ENCODE data around the gene ADNP2.
A peak's percentile ranks its signal among the peaks of the same experiment; 100 is the strongest.

The ADNP2 gene

DNA sequence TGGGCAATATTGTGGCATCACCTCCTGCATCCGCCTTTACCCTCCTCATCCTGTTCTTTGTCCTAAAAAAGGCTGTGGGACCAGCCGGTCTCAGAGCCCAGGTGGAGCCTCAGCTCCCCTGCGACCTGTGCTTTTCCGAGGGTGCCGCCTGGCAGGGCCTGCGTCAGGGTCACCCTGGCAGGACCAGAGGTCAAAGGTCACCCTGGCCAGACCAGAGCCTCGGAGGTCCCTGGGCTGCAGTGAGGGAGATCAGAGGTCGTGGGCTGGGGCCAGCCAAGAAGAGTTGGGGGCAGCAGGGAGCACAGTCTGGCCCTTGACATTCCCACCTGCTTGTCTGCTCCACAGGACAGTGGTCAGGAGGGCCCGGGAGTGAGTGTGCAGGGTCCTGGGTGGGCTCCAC, 43.4 kb upstream of the ADNP2 start:
- Histone ChIP-seq H3K4me3 (ENCODE audit: low read depth, low read length) (no peak overlapping the region), H3K27ac (ENCODE audit: extremely low read depth, low read depth, low read length) (no peak overlapping the region), H3K9me3 (ENCODE audit: control insufficient read depth, insufficient read depth, low read depth, low read length) (no peaks in the 10 kb centered on the region), H3K36me3 (ENCODE audit: control insufficient read depth in 2 of 2, insufficient read depth in 1 of 2, low read length in 2 of 2) (no peaks in the 10 kb centered on the region), H3K4me1 (ENCODE audit: control insufficient read depth, insufficient read depth, low read length) (no peaks in the 10 kb centered on the region)
- ChIA-PET POLR2A (no interaction called here), CTCF (interaction anchor here (0.6 to 0.7 kb wide), 2 partner anchors 43 to 260 kb away, joined by 3 read pairs; no protein-coding TSS in a partner anchor)
- TF ChIP-seq BCL11B (tag by site-specific recombination; IDR thresholded peaks at IDR 0.05; ENCODE audit: low read depth) (peak; percentile 59; the same call in 1 of the 2 replicates), ZNF214 (tag by site-specific recombination; IDR thresholded peaks at IDR 0.05; ENCODE audit: borderline replicate concordance) (no peak)

DNA sequence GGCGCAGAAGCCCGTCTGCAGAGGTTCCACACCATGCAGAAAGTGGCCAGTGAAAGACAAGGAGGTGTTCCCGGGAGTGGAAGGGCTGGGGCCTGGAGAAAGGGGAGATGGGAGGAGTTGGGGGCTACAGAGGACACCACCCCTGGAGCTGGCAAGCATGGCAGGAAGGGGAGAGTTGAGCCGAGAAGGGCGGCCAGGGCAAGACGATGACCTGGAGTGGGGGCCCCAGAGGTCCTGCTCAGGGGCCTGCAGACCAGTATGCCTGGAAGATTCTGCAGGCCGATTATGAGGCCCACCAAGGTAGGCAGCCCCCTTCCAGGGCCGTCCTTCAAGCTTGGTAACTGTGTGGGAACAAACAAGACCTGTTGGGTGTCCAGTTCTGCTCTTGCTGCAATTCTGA, 41.7 kb upstream of the ADNP2 start:
- H3K9me3 ChIP-seq (ENCODE audit: control insufficient read depth, insufficient read depth, low read depth, low read length): no peaks in the 10 kb centered on the region
- H3K36me3 ChIP-seq (ENCODE audit: control insufficient read depth in 2 of 2, insufficient read depth in 1 of 2, low read length in 2 of 2): no peaks in the 10 kb centered on the region
- H3K4me1 ChIP-seq (ENCODE audit: control insufficient read depth, insufficient read depth, low read length): no peaks in the 10 kb centered on the region
- no peak overlapping the region for H3K27ac ChIP-seq (ENCODE audit: extremely low read depth, low read depth, low read length)
- H3K4me3 ChIP-seq (ENCODE audit: low read depth, low read length): no peak overlapping the region
- POLR2A ChIA-PET: interaction anchor here (0.6 kb wide), 1 partner anchor 74 kb away, joined by 3 read pairs; no protein-coding TSS in a partner anchor
- CTCF ChIA-PET: interaction anchor here (0.6 kb wide), 1 partner anchor 39 kb away, joined by 6 read pairs; no protein-coding TSS in a partner anchor
- TF ChIP-seq ZNF768 (tag by site-specific recombination; IDR thresholded peaks at IDR 0.05): no peak
- no peak for TF ChIP-seq TRIM28 (IDR thresholded peaks at IDR 0.05; ENCODE audit: borderline replicate concordance, low read length)
- TF ChIP-seq, protein P1, sequence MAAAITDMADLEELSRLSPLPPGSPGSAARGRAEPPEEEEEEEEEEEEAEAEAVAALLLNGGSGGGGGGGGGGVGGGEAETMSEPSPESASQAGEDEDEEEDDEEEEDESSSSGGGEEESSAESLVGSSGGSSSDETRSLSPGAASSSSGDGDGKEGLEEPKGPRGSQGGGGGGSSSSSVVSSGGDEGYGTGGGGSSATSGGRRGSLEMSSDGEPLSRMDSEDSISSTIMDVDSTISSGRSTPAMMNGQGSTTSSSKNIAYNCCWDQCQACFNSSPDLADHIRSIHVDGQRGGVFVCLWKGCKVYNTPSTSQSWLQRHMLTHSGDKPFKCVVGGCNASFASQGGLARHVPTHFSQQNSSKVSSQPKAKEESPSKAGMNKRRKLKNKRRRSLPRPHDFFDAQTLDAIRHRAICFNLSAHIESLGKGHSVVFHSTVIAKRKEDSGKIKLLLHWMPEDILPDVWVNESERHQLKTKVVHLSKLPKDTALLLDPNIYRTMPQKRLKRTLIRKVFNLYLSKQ (tag by site-specific recombination; IDR thresholded peaks at IDR 0.05; ENCODE audit: borderline replicate concordance): no peak
- TF ChIP-seq HOXD13 (CRISPR knock-in tag; IDR thresholded peaks at IDR 0.05; ENCODE audit: borderline replicate concordance): no peak
- no peak for TF ChIP-seq ZNF416 (tag by site-specific recombination; IDR thresholded peaks at IDR 0.05)
- no peak for TF ChIP-seq ZNF202 (tag by site-specific recombination; IDR thresholded peaks at IDR 0.05; ENCODE audit: borderline replicate concordance)
- no peak for TF ChIP-seq ZNF514 (tag by site-specific recombination; IDR thresholded peaks at IDR 0.05)
- TF ChIP-seq, protein P2, sequence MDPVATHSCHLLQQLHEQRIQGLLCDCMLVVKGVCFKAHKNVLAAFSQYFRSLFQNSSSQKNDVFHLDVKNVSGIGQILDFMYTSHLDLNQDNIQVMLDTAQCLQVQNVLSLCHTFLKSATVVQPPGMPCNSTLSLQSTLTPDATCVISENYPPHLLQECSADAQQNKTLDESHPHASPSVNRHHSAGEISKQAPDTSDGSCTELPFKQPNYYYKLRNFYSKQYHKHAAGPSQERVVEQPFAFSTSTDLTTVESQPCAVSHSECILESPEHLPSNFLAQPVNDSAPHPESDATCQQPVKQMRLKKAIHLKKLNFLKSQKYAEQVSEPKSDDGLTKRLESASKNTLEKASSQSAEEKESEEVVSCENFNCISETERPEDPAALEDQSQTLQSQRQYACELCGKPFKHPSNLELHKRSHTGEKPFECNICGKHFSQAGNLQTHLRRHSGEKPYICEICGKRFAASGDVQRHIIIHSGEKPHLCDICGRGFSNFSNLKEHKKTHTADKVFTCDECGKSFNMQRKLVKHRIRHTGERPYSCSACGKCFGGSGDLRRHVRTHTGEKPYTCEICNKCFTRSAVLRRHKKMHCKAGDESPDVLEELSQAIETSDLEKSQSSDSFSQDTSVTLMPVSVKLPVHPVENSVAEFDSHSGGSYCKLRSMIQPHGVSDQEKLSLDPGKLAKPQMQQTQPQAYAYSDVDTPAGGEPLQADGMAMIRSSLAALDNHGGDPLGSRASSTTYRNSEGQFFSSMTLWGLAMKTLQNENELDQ (tag by site-specific recombination; IDR thresholded peaks at IDR 0.05; ENCODE audit: low read depth): no peak
- no peak for TF ChIP-seq ZBTB20 (tag by site-specific recombination; IDR thresholded peaks at IDR 0.05)
- no peak for TF ChIP-seq ZEB2 (tag by site-specific recombination; IDR thresholded peaks at IDR 0.05)

DNA sequence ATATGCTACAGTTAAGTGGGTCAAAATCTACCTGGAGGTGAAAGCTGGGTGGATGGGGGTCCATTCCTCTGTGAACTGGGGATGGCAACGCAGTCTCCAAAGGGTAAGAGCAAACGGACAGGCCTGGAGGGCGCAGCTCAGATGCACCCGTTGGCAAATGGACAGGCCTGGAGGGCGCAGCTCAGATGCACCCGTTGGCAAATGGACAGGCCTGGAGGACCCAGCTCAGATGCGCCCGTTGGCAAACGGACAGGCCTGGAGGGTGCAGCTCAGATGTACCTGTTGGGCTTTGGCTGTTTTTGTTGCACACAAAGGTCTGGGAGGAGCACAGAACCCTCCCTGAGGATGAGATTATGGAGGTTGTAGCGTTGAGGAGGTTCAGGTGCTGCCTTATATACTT, 41.2 kb upstream of the ADNP2 start:
- Histone ChIP-seq H3K4me3 (ENCODE audit: low read depth, low read length) (no peak overlapping the region), H3K36me3 (ENCODE audit: control insufficient read depth in 2 of 2, insufficient read depth in 1 of 2, low read length in 2 of 2) (no peaks in the 10 kb centered on the region), H3K27ac (ENCODE audit: extremely low read depth, low read depth, low read length) (no peak overlapping the region), H3K9me3 (ENCODE audit: control insufficient read depth, insufficient read depth, low read depth, low read length) (no peaks in the 10 kb centered on the region), H3K4me1 (ENCODE audit: control insufficient read depth, insufficient read depth, low read length) (no peaks in the 10 kb centered on the region)
- POLR2A ChIA-PET: no interaction called here
- CTCF ChIA-PET: no interaction called here
- TF ChIP-seq ZNF266 (tag by site-specific recombination; IDR thresholded peaks at IDR 0.05; ENCODE audit: low read depth) (no peak), ZNF600 (tag by site-specific recombination; IDR thresholded peaks at IDR 0.05) (no peak), ZNF274 (IDR thresholded peaks at IDR 0.05; ENCODE audit: low read length) (no peak), ZNF274 (tag by site-specific recombination; IDR thresholded peaks at IDR 0.05; ENCODE audit: borderline replicate concordance) (no peak), ZNF530 (tag by site-specific recombination; IDR thresholded peaks at IDR 0.05; ENCODE audit: low read depth) (no peak), ZNF114 (tag by site-specific recombination; IDR thresholded peaks at IDR 0.05) (no peak), ZXDB (tag by site-specific recombination; IDR thresholded peaks at IDR 0.05) (no peak), ZBTB17 (tag by site-specific recombination; IDR thresholded peaks at IDR 0.05) (no peak)
- TF ChIP-seq, protein P3, sequence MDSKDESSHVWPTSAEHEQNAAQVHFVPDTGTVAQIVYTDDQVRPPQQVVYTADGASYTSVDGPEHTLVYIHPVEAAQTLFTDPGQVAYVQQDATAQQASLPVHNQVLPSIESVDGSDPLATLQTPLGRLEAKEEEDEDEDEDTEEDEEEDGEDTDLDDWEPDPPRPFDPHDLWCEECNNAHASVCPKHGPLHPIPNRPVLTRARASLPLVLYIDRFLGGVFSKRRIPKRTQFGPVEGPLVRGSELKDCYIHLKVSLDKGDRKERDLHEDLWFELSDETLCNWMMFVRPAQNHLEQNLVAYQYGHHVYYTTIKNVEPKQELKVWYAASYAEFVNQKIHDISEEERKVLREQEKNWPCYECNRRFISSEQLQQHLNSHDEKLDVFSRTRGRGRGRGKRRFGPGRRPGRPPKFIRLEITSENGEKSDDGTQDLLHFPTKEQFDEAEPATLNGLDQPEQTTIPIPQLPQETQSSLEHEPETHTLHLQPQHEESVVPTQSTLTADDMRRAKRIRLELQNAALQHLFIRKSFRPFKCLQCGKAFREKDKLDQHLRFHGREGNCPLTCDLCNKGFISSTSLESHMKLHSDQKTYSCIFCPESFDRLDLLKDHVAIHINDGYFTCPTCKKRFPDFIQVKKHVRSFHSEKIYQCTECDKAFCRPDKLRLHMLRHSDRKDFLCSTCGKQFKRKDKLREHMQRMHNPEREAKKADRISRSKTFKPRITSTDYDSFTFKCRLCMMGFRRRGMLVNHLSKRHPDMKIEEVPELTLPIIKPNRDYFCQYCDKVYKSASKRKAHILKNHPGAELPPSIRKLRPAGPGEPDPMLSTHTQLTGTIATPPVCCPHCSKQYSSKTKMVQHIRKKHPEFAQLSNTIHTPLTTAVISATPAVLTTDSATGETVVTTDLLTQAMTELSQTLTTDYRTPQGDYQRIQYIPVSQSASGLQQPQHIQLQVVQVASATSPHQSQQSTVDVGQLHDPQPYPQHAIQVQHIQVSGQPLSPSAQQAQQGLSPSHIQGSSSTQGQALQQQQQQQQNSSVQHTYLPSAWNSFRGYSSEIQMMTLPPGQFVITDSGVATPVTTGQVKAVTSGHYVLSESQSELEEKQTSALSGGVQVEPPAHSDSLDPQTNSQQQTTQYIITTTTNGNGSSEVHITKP (tag by site-specific recombination; IDR thresholded peaks at IDR 0.05): no peak
- TF ChIP-seq, protein P4, sequence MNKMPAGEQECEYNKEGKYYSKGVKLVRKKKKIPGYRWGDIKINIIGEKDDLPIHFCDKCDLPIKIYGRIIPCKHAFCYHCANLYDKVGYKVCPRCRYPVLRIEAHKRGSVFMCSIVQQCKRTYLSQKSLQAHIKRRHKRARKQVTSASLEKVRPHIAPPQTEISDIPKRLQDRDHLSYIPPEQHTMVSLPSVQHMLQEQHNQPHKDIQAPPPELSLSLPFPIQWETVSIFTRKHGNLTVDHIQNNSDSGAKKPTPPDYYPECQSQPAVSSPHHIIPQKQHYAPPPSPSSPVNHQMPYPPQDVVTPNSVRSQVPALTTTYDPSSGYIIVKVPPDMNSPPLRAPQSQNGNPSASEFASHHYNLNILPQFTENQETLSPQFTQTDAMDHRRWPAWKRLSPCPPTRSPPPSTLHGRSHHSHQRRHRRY (tag by site-specific recombination; IDR thresholded peaks at IDR 0.05): no peak

Measured in HEK293 (cell line).